ENCODE measurements around the gene DDR1.

The DDR1 gene

DNA sequence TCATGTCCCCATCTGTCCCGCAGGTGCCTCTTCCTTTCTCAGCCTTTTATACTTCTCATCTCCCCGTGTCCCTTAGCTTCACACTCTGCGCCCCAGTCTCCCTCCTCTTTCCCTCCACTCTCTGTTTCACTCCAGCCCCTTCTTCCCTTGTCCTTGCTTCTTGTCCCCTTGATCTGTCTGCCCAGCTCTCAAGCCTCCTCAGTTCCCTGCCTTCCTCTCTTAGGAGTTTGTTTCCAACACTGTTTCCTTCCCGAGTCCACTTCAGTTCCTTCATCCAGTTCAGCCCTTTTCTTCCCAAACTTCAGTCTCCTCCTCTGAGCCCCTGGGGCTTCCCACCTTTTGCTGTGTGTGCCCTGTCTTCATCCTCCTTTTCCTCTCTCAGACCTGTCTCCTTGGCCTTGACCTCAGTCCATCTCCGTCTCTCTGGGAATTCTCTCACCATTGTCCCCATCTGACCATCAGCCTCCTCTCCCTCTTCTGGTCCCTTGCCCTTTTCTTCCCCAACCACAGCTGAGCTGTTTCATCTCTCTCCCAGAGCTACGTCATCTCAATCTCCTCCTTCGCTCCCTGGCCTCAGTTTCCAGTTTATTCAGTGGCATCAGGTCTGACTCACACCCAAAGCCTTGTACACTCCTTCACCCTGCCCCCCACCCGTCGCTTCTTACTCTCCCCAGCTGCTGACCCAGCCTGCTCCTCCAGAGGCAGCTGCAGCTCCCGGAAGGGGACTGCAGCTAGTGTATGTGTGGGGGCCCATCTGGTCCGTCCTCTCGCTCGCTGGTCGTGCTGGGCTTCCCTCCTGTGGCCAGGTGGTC, 2.7 kb upstream of the DDR1 start:
- no peaks in the 10 kb centered on the region for H3K9me3 Mint-ChIP-seq

GRCh38 chr6:30882204-30882758, 2.0 kb upstream of the DDR1 start:
- DNase-seq (ENCODE audit: low spot score in 2 of 2) (no peak), ATAC-seq (ENCODE audit: low read depth) (no peak)
- no peaks in the 10 kb centered on the region for H3K27me3 Mint-ChIP-seq
- no peaks in the 10 kb centered on the region for H3K9me3 Mint-ChIP-seq
- H3K4me1 Mint-ChIP-seq: peaks cover 53% of the 10 kb centered on the region
- no peaks in the 10 kb centered on the region for H3K36me3 Mint-ChIP-seq
- no peak overlapping the region for H3K4me3 Mint-ChIP-seq
- peak overlapping the region; percentile 86 for H3K27ac Mint-ChIP-seq

More for the DNA sequence above, 2.7 kb upstream of the DDR1 start:
- Mint-ChIP-seq H3K4me1 (peaks cover 51% of the 10 kb centered on the region), H3K4me3 (no peak overlapping the region), H3K27me3 (no peaks in the 10 kb centered on the region), H3K36me3 (no peaks in the 10 kb centered on the region), H3K27ac (peak overlapping the region; percentile 86)
- no peak for DNase-seq (ENCODE audit: low spot score in 2 of 2)
- ATAC-seq (ENCODE audit: low read depth): no peak

DNA sequence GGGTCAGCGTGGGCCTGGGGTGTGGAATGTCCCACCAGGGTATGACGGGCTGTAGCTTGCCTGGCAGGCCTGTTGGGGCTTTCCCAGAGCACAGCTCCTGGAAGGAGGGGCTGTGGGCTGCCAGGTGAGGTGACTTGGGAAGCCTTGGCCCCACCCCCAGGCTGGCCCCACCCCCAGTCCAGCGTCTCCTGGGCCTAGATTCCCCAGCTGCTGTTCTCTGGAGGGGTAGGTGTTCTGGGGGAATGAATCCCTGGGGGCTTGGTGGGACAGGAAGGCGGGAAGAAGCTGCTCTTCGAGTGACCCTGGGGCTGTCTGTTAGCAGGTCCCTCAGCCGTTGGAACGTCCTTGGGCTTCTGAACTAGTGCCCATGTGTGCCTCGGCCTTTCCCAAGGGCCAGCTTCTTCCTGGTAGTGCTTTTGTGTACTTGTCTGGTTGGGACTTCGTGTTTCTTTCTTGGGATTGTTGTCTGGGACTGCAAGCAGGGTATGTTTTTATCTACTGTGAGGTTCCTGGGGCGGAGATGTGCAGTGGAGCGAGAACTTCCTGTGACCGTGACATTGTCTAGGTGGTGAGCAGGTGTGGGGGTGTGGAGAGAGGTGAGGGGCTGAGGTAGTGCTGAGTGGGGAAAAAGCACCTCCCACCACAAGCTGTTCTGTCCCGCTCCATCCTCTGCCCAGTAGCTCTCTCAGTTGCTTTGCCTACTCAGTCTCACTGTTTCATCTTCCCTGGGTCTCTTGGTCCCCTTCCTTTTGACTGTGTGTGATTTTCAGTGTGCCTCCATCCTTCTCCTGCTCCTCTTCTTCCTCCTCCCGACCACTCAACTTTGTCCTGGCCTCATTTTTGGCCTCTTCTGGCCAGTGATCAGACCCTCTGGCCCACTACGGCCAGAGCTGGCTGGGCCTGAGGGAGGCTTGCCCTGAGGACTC, 1.3 kb upstream of the DDR1 start:
- peak; percentile 46 to 55 for DNase-seq (ENCODE audit: low spot score in 2 of 2)
- Mint-ChIP-seq H3K27ac (peak overlapping the region; percentile 86), H3K36me3 (no peaks in the 10 kb centered on the region), H3K9me3 (no peaks in the 10 kb centered on the region), H3K4me3 (peak overlapping the region; percentile 81), H3K4me1 (peaks cover 47% of the 10 kb centered on the region), H3K27me3 (no peaks in the 10 kb centered on the region)
- ATAC-seq (ENCODE audit: low read depth): peak; percentile 81

GRCh38 chr6:30884521-30885480, 482 bp downstream of the DDR1 start:
- H3K4me3 Mint-ChIP-seq: peak overlapping the region; percentile 81
- DNase-seq (ENCODE audit: low spot score in 2 of 2) (peak; percentile 22 to 52), ATAC-seq (ENCODE audit: low read depth) (peak; percentile 40)
- peaks cover 39% of the 10 kb centered on the region for H3K4me1 Mint-ChIP-seq
- no peaks in the 10 kb centered on the region for H3K27me3 Mint-ChIP-seq
- peak overlapping the region; percentile 82 for H3K27ac Mint-ChIP-seq
- no peaks in the 10 kb centered on the region for H3K9me3 Mint-ChIP-seq
- peaks cover 3% of the 10 kb centered on the region for H3K36me3 Mint-ChIP-seq

- ATAC-seq (ENCODE audit: low read depth): no peak
- H3K27ac Mint-ChIP-seq: peak overlapping the region; percentile 82
- H3K36me3 Mint-ChIP-seq: peaks cover 9% of the 10 kb centered on the region
- peaks cover 39% of the 10 kb centered on the region for H3K4me1 Mint-ChIP-seq
- DNase-seq (ENCODE audit: low spot score in 2 of 2): no peak
- no peaks in the 10 kb centered on the region for H3K27me3 Mint-ChIP-seq
- H3K9me3 Mint-ChIP-seq: no peaks in the 10 kb centered on the region
- H3K4me3 Mint-ChIP-seq: peak overlapping the region; percentile 81
Observed at GRCh38 chr6:30885481-30885998, 1.2 kb downstream of the DDR1 start.

DNA sequence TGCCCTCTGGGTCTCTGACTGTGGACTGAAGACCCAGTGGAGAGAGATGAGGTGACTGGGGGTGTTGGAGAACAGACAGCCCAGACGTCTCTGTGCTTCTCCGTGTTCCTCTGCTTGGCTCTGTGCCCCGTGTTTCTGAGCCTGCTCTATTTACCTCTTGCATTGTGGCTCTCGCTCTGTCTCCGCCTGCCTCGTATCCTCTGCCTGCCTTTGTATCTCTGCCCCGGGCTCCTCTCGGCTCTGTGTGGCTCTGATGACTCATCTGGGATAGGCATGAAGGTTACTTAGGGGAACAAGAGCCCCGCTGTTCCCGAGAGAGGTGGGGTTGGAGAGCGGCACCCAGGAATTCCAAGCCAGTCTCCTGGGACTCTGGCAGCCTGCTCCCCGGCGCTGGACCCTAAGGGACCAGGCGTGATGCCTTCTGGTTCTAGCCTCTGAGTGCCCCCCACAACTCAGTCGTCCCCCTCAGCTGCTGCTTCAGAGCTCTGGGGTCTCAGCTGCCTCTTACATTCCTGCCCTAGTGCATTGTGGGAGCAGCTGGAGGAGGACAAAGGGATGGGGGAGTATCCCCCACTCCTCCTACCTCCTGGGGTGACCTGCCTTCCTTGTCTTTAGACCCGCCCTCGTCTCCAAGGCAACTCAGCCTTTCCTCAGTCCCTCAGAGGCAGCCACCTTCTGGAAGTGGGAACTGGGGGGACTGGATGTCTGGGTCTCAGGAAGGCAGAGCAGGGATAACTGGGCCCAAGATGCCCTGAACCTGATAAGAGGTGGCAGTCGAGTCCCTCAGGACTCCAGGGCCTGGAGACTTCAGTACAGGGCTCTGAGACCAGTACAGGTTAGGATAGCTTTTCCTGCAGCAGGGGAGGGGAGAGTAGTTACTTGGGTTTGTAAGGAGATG, 1.9 kb downstream of the DDR1 start:
- peaks cover 37% of the 10 kb centered on the region for H3K4me1 Mint-ChIP-seq
- peak overlapping the region; percentile 81 for H3K4me3 Mint-ChIP-seq
- peak overlapping the region; percentile 82 for H3K27ac Mint-ChIP-seq
- H3K27me3 Mint-ChIP-seq: no peaks in the 10 kb centered on the region
- no peak for ATAC-seq (ENCODE audit: low read depth)
- H3K9me3 Mint-ChIP-seq: no peaks in the 10 kb centered on the region
- no peak for DNase-seq (ENCODE audit: low spot score in 2 of 2)
- H3K36me3 Mint-ChIP-seq: peaks cover 9% of the 10 kb centered on the region

GRCh38 chr6:30886897-30887255, 2.6 kb downstream of the DDR1 start:
- no peak overlapping the region for H3K4me3 Mint-ChIP-seq
- H3K27me3 Mint-ChIP-seq: no peaks in the 10 kb centered on the region
- H3K9me3 Mint-ChIP-seq: no peaks in the 10 kb centered on the region
- ATAC-seq (ENCODE audit: low read depth) (no peak), DNase-seq (ENCODE audit: low spot score in 2 of 2) (no peak)
- no peak overlapping the region for H3K27ac Mint-ChIP-seq
- peaks cover 30% of the 10 kb centered on the region for H3K4me1 Mint-ChIP-seq
- H3K36me3 Mint-ChIP-seq: peaks cover 9% of the 10 kb centered on the region

DNA sequence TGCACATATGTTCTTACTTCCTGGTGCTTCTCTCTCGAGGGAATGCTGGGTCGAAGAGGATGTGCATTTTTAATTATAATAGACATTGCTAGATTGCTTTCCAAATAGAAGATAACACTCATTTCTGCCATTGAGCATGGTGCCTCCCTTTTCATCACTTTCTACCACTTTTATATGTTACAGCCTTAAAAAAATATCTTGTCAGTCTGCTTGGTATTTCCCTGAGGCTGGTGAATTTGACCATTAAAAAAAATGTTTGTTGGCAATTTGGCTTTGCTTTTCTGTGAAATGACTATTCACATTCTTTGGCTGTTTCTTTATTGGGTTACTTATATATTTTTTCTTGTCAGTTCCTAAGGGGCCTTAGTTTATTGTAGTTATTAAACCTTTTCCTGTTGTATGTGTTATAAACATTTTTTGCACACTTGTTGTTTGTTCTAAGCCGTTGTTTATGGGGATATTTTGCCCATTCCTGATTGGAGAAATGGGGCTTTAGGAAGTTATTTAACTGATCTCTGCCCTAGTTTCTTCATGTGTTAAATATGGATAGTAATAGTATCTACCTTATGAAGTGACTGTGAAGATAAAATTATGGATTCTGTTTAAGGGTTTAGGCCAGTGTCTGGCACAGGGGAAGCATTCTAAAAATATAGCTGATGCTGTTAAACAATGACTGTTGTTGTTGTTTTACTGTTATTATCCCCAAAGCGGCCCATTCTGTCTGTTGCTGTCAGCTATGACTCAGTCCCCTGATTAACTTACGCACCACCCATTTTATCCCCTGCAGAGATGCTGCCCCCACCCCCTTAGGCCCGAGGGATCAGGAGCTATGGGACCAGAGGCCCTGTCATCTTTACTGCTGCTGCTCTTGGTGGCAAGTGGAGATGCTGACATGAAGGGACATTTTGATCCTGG, 3.8 kb downstream of the DDR1 start:
- no peak for ATAC-seq (ENCODE audit: low read depth)
- Mint-ChIP-seq H3K4me3 (no peak overlapping the region), H3K36me3 (peaks cover 16% of the 10 kb centered on the region), H3K27me3 (no peaks in the 10 kb centered on the region), H3K9me3 (no peaks in the 10 kb centered on the region), H3K27ac (no peak overlapping the region), H3K4me1 (peaks cover 24% of the 10 kb centered on the region)
- DNase-seq (ENCODE audit: low spot score in 2 of 2): no peak

- H3K9me3 Mint-ChIP-seq: no peaks in the 10 kb centered on the region
- ATAC-seq (ENCODE audit: low read depth) (no peak), DNase-seq (ENCODE audit: low spot score in 2 of 2) (no peak)
- H3K36me3 Mint-ChIP-seq: peaks cover 16% of the 10 kb centered on the region
- no peak overlapping the region for H3K27ac Mint-ChIP-seq
- no peaks in the 10 kb centered on the region for H3K27me3 Mint-ChIP-seq
- H3K4me3 Mint-ChIP-seq: no peak overlapping the region
- H3K4me1 Mint-ChIP-seq: peaks cover 19% of the 10 kb centered on the region
Observed at GRCh38 chr6:30888816-30889495, 4.6 kb downstream of the DDR1 start.

GRCh38 chr6:30889496-30889885, 5.2 kb downstream of the DDR1 start:
- H3K9me3 Mint-ChIP-seq: no peaks in the 10 kb centered on the region
- DNase-seq (ENCODE audit: low spot score in 2 of 2) (no peak), ATAC-seq (ENCODE audit: low read depth) (no peak)
- H3K4me1 Mint-ChIP-seq: peaks cover 19% of the 10 kb centered on the region
- no peak overlapping the region for H3K4me3 Mint-ChIP-seq
- peaks cover 16% of the 10 kb centered on the region for H3K36me3 Mint-ChIP-seq
- H3K27ac Mint-ChIP-seq: no peak overlapping the region
- H3K27me3 Mint-ChIP-seq: no peaks in the 10 kb centered on the region

- H3K27me3 Mint-ChIP-seq: no peaks in the 10 kb centered on the region
- no peak overlapping the region for H3K27ac Mint-ChIP-seq
- peaks cover 19% of the 10 kb centered on the region for H3K4me1 Mint-ChIP-seq
- H3K9me3 Mint-ChIP-seq: no peaks in the 10 kb centered on the region
- no peak overlapping the region for H3K4me3 Mint-ChIP-seq
- peaks cover 22% of the 10 kb centered on the region for H3K36me3 Mint-ChIP-seq
- DNase-seq (ENCODE audit: low spot score in 2 of 2) (no peak), ATAC-seq (ENCODE audit: low read depth) (no peak)
Observed at GRCh38 chr6:30889921-30890645, 5.8 kb downstream of the DDR1 start.

Measured in memory B cell (primary cell).